GM18505 (cell line): ENCODE measurements around the gene TAF1C.
A peak's percentile ranks its signal among the peaks of the same experiment; 100 is the strongest.

Experiments
- ATAC-seq: cut with Tn5 transposase; IDR thresholded peaks from one replicate; pipeline ENCODE4 v1.9.1; 2021; ENCODE audit not compliant: unreplicated experiment
- POLR2A ChIP-seq: IDR thresholded peaks from 4 replicates; pipeline ENCODE4 v1.6.1; 2011; ENCODE audit warnings: borderline replicate concordance; ENCODE audit not compliant: insufficient read depth, insufficient read length; ENCODE audit errors: extremely low read depth

The TAF1C gene

DNA sequence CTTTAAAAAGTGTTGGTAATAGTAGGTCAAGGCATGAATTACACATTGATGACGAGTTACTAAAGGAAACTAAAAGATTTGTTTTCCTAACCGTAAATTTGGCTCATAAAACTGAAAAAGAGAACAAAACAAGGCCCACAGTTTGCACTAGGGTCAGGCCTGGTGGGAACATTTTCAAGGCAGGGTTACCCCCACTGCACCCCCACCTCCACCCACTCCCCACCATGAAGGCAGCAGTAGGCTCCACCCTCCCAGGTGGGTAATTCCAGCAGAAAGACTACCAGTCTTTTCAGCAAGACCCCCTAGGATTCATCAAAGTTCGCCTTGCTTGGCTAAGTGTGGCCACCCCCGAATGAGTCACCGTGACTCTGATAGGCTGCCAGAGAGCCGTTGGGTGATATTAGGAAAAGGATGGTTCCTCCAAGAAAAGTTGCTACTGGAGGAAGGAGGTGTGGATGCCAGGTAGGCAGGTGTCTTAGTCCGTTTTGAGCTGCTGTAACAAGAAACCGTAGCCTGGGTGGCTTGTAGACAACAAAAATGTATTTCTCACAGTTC is 33.1 kb downstream of the TAF1C start:
- no peak for ATAC-seq
- no peak for TF ChIP-seq POLR2A

DNA sequence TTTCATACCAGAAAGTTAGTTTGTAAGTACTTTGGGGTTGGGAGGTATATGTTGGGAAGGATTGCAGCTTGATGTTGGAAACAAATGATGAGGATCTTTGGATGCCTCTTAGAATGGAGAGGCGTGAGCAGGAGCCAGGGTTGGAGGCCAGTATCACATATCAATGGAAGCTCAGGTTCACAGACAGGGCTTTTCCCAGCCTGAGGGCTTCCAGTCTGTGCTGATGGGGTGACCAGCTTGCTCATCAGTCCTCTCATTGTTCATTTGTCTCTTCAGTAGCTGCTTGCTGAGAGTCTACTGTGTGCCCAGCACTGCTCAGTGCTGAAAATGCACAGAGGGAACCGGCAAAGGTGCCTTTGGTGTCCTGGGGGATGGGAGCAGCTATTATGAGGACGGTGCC is 35.9 kb downstream of the TAF1C start:
- ATAC-seq = no peak
- no peak for TF ChIP-seq POLR2A

DNA sequence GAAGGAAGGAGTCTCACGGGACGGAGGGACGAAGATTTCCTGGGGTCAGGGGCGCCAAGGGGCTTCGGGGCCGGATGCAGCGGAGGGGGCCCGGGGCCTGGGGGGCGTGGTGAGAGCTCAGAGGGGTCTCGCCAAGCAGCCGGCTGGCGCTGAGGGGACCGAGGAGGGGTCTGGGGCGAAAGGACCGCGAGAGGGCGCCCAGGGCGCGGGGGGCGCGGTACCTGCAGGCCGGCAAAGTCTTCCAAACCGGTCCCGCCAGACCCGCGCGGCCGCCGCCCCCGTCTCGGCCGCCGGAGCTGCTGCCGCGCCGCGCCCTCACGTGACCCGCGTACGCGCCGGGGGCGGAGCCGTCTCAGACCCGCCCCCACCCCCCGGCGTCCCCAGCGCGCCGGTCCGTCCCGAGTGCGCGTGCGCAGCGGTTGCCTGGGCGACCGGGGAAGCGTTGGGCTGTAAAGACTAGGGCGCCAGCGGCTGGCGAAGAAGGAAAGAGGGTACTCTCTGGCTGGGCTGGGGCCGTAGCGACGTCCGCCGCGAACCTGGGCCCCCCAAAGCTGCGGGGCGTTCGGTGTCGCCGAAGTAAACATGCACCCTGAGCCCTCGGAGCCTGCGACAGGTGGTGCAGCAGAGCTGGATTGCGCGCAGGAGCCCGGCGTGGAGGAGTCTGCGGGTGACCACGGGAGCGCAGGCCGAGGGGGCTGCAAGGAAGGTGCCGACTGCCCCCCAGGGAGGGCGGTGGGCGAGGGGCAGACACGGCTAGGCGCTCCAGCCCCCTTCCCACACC is 41.8 kb downstream of the TAF1C start, which contains the start of the genes DNAAF1 and HSDL1:
Gene DNAAF1, plus strand, starts transcription at position 450 of the 781 bp plus-strand sequence. Its CDS starts 133 bp downstream, at position 583.
Gene HSDL1, minus strand, starts transcription at position 319 of the 781 bp plus-strand sequence. CDS start 13,856 bp downstream, outside the sequence.
- peak; percentile 84 for ATAC-seq
- TF ChIP-seq POLR2A = peak; percentile 51

DNA sequence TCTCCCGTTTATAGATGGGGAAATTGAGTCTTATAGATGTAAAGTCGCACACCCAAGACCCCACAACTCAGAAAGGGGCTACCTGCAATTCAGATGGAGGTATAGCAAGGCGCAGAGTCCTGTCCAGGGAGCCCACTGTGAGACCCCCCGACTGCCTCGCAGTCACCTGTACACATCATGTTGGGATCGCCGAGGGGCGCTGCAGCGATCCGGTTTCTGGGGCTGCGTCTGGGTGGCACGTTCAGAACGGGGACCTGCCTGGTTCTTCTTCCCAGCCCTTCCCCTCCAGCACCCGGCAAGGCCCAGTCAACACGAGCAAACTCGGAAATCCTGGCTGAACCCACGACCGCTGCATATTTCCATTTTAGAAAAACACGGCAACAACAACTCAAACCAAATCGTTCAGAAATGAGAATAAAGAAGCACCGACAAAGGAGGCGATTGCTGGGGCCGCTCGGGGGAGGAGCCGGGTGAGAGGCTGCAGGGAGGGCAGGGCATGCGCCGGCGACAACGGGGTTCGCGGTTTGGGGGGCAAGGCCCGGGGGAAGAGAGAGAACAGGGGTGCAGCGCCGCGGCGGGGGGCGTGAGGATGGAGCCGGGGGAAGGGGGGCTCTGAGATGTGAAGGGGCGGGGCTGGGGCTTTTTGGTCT is 42.5 kb downstream of the TAF1C start:
- ATAC-seq = peak; percentile 15
- no peak for TF ChIP-seq POLR2A

DNA sequence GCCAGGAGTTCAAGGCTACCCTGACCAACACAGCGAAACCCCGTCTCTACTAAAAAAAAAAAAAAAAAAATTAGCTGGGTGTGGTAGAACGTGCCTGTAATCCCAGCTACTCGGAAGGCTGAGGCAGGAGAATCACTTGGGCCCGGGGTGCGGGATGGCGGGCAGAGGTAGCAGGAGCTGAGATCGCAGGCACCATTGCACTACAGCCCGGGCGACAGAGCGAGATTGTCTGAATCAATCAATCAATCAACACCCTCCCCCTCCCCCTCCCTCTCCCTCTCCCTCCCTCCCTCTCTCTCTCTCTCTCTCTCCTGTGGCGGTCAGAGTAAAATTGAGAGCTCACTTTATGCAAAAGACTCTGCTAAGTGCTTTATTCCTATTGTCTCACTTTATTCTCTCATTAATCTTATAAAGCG is 43.1 kb downstream of the TAF1C start:
- TF ChIP-seq POLR2A = no peak
- no peak for ATAC-seq

DNA sequence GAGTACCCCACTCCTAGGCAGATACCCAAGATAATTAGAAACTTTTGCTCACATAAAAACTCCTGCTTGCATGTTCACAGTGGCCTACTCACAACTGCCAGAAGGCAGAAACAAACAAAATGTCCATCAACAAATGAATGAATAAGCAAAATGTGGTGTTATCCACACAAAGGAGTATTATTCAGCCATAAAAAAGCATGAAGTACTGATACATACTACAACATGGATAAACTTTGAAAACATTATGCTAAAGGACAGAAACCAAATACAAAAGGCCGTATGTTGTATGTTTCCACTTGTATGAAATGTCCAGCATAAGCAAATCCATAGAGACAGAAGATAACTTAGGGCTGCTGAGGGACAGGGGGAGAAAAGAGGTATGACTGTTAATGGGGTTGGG is 43.8 kb downstream of the TAF1C start:
- no peak for TF ChIP-seq POLR2A
- ATAC-seq = no peak

DNA sequence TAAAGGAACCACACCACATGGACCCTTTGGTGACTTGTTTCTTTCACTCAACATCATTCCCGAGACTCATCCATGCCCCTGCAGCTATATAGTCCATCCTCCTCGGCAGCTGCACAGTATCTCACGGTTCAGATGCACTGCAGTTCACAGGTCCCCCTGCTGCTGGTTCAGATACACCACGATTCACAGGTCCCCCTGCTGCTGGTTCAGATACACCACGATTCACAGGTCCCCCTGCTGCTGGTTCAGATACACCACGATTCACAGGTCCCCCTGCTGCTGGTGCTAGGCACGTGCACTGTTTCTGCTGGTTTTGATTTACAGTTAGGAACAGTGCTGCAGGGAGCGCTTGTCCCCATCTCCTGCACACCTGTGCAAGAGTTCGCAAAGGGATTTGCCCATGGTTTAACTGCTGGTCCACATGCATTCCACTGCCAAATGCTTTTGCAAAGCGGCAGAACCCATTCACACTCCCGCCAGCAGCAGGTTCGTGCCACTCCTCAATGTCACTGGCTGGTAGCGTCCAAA is 45.6 kb downstream of the TAF1C start:
- no peak for ATAC-seq
- no peak for TF ChIP-seq POLR2A

DNA sequence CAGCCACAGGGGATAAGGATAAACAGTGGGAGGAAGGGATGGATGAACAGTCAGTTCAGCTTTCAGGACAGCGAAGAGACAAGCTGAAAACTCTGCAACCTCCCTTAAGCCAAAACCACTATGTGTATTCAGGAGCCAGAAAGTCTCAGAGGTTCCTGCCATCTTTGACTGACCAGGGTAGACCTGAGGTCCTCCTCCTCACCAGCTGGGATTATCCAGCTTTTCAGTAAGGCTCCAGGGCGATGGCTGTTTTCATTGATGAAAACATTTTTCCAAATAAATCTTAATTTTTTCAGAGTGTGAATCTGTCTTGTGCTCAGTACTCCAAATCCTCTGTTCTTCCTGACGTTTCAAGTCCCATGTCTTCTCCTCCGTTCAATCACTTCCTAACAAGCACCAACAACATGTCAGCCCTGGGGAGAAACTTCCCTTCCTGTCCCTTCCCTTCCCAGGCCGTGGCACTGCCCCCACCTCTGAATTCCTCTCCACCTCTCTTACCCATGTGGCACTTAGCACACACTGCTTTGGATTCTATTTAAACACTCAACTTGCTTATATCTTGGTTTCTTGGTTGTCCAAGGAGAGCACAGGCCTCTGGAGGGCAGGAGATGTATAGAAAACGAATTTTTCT is 47.1 kb downstream of the TAF1C start:
- no peak for TF ChIP-seq POLR2A
- no peak for ATAC-seq

DNA sequence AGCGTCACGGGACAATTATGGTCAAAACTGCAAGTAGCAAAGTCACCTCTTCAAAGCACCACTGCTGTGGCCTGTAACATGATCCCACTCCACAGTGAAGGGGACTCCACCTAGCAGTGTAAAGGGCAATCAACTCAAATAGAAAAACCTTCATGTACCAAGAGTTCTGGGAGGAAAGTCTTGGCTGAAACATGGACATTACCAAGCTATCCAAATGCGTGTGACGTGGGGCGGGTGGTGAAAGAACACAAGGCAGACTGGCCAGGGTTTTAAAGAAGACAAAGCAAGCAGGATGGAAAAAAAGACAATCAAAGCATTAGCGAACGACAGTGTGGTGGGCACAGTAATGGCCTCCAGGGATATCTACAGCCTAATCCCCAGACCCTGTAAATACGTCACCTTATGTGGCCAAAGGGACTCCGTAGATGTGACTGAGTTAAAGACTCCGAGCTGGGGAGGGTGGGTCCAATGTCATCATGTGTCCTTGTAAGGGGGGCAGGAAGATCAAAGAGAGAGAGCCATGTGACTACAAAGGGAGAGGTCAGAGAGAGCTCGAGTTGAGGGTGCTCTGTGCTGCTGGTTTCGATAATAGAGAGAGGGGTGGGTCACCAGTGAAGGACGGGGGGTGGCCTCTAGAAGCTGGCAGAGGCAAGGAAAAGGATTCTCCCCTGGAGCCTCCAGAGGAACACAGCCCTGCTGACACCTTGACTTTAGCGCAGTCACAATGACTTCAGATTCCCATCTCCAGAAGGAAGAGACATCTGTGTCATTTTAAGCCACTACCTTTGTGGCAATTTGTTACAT is 47.8 kb downstream of the TAF1C start:
- no peak for ATAC-seq
- TF ChIP-seq POLR2A = no peak

DNA sequence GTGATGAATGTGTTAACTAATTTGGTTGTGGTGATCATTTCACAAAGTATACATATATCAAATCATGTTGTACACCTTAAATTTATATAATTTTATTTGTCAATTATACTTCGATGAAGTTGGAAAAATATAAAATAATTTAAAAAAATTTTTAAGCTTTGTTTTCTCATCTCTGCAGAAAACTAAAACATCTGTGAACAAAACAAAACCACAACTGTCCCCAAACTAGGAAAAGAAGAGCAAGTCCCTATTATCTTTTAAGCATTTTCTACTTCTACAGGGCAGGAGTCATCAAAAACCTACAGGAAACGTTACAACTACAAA is 48.4 kb downstream of the TAF1C start:
- TF ChIP-seq POLR2A = no peak
- no peak for ATAC-seq

DNA sequence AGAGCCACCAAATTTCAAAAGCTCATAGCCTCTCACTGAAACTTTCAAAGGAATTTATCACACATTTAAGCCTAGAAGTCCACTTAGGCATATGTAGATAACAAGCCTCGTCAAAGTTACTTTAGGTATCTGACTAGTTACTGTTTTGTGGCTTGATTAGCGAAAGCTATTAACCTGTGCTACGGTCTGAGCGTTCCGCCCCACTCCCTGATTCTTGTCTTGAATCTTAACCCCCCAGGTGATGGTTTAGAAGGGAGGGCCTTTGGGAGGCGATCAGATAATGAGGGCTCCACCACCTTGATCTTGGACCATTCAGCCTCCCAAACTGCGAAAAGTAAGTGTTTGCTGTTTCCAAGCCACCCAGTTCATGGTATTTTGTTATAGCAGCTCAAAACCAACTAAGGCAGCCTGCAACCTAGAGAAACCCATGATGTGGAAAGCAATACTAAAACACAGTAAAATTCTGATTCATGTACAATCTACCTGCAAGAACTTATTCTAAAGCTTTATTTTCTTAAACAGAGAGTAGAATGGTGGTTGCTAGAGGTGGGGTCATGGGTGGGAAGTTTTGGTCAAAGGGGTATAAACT is 49.0 kb downstream of the TAF1C start:
- TF ChIP-seq POLR2A = no peak
- no peak for ATAC-seq

DNA sequence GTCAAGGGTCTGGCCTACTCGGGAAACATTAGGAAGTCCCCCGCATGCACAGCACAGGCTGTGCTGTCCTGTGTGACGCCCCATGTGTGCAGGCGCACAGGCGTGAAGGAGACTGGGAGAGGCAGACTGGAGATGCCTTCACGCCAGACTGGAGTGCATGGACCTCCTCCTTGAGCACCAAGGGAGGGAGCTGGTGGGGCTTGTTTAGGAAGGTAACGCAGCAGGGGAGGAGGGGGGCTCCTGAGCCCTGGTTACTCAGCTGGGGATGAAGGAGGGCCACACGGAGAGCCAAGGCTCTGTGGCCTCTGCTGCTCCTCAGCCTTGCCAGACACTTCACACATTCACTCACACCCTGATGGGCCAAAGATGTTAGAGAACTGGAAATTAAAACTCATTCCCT is 49.6 kb downstream of the TAF1C start:
- no peak for TF ChIP-seq POLR2A

More for the DNA sequence above, 49.6 kb downstream of the TAF1C start:
- ATAC-seq = no peak
